Psoas muscle (tissue), 8 donors: ENCODE results near the gene NDUFC1. TPM values are rescaled to one million over a fixed set of nuclear protein-coding genes. Genes with fewer than 3 reads are reported as not detected.
"Not testable (repeated sequence)": the region's sequence is repeated elsewhere in the genome, so short reads cannot be mapped to it uniquely, and the experiment has no call there.

ENCODE experiments used
- ATAC-seq, 4 donors: fragments of 200-7000 bp; cut with Tn5 transposase; one replicate each; pipeline ENCODE4 v1.9.1; 2020; ENCODE audit warnings: moderate library complexity in 3 of 4, mild to moderate bottlenecking in 2 of 4
- DNase-seq, 2 donors: peaks; one replicate each; pipeline ENCODE4 v3.0.0-alpha.2; 2020
- H3K27ac ChIP-seq: fragments of 200-600 bp; one replicate; pipeline ENCODE4 v1.8.0; 2022
- H3K27me3 ChIP-seq, 3 donors: fragments of 200-600 bp in 1 of 3; one replicate each; pipeline versions ENCODE4 v1.6.1 to v1.8.0; 2013 to 2022; ENCODE audit warnings: low read length in 2 of 3, mild to moderate bottlenecking in 2 of 3, moderate library complexity in 1 of 3; ENCODE audit not compliant: insufficient read depth in 3 of 3
- H3K36me3 ChIP-seq, 2 donors: fragments of 200-600 bp in 1 of 2; one replicate each; pipeline versions ENCODE4 v1.6.1 to v1.8.0; 2013 to 2022; ENCODE audit warnings: low read depth in 1 of 2, mild to moderate bottlenecking in 1 of 2, moderate library complexity in 1 of 2; ENCODE audit not compliant: insufficient read depth in 1 of 2
- H3K4me1 ChIP-seq: fragments of 200-600 bp; one replicate; pipeline ENCODE4 v1.8.0; 2022
- H3K4me3 ChIP-seq: fragments of 200-600 bp; one replicate; pipeline ENCODE4 v1.8.0; 2022; ENCODE audit warnings: mild to moderate bottlenecking
- H3K9me3 ChIP-seq: fragments of 200-600 bp; one replicate; pipeline ENCODE4 v1.8.0; 2022
- CTCF ChIP-seq: fragments of 200-600 bp; IDR thresholded peaks from one replicate; pipeline ENCODE4 v1.8.0; 2022; ENCODE audit warnings: antibody characterized with exemption
- WGBS, 3 donors: extraction: QIAGEN DNeasy Blood & Tissue Kit; methylation state at CpG; one replicate each; pipeline versions ENCODE4 v1.1.6 to v1.1.7; 2013; 5-methylcytosine and 5-hydroxymethylcytosine counted together
- intact Hi-C, 2 donors: fragments of 100-400 bp; cut with DNase I; formaldehyde crosslinking; loops; one replicate each; pipeline versions ENCODE4 v1.11.0 to v1.14.2; 2022
- polyA plus RNA-seq, 3 donors: library from polyadenylated mRNA; stranded (reverse); fragments of 200-250 nt; gene quantifications; one replicate each; pipeline ENCODE4 v1.2.3, GENCODE V29; 2013
- total RNA-seq, 4 donors: library from RNA; stranded (reverse); fragmentation: NEBNext Ultra II Directional in 2 of 4; extraction: Animal tissue kit (Norgen Biotek cat#: 25700) in 2 of 4; gene quantifications; one replicate each; pipeline versions ENCODE4 v1.2.1 to v1.2.4, GENCODE V29; 2021 to 2023
- donor health status: healthy with polysubstance abuse.
- donor health status: DM: no; HTN: no; CAD: no; lungs with moderate emphysema.
- donor health status: Bipolar disorder and iron deficiency.
- donor health status: healthy.
- donor health status: DM: yes; HTN: yes; CAD: no.
- donor health status: DM: no; HTN: no; CAD: no.
- donor health status: DM: no; HTN: no; CAD: no.
- donor health status: DM: yes; HTN: yes; CAD: no.

NDUFC1 gene
- total and polyA plus RNA-seq, 7 donors = 77.8 to 143 (median 120) TPM

GRCh38 chr4:139266208-139266582 is 36.1 kb downstream of the NDUFC1 start:
- Histone ChIP-seq H3K9me3 (no peaks in the 10 kb centered on the region), H3K36me3 (no peaks in the 10 kb centered on the region), H3K4me3 (peak overlapping the region; percentile 64), H3K4me1 (peaks cover 6% of the 10 kb centered on the region), H3K27ac (peak overlapping the region; percentile 75), H3K27me3 (no peaks in the 10 kb centered on the region)
- ATAC-seq (no peak), DNase-seq (no peak)
- intact Hi-C loops = loop anchor here in 1 of 2 donors (5.0 kb wide), 1 partner anchor 36 kb away; the partner anchor contains the start of genes NAA15 and NDUFC1
- WGBS, 3 donors = 0 to 1% (median 0%) methylated on average over 1 of the region's 1 CpG
- no peak for TF ChIP-seq CTCF

- intact Hi-C loops = loop anchor here in 1 of 2 donors (5.0 kb wide), 1 partner anchor 37 kb away; the partner anchor contains the start of genes NAA15 and NDUFC1
- no peaks in the 10 kb centered on the region for H3K36me3 ChIP-seq
- TF ChIP-seq CTCF = no peak
- no peak overlapping the region for H3K4me3 ChIP-seq
- no peaks in the 10 kb centered on the region for H3K9me3 ChIP-seq
- ATAC-seq (no peak), DNase-seq (no peak)
- H3K27me3 ChIP-seq = no peaks in the 10 kb centered on the region
- peaks cover 6% of the 10 kb centered on the region for H3K4me1 ChIP-seq
- 57 to 61% (median 60%) methylated on average over 3 of the region's 3 CpGs for WGBS, 3 donors
- no peak overlapping the region for H3K27ac ChIP-seq
These were observed 36.6 kb downstream of the NDUFC1 start for GRCh38 chr4:139265654-139266053.

GRCh38 chr4:139256349-139256748 is 45.9 kb downstream of the NDUFC1 start:
- Histone ChIP-seq H3K4me1 (no peaks in the 10 kb centered on the region), H3K4me3 (no peak overlapping the region), H3K27ac (no peak overlapping the region), H3K36me3 (no peaks in the 10 kb centered on the region), H3K9me3 (no peaks in the 10 kb centered on the region), H3K27me3 (no peaks in the 10 kb centered on the region)
- no peak for TF ChIP-seq CTCF
- intact Hi-C loops = no loop called here
- ATAC-seq (no peak), DNase-seq (no peak)
- WGBS, 3 donors = 40 to 66% (median 40%) methylated on average over 2 of the region's 2 CpGs

DNA sequence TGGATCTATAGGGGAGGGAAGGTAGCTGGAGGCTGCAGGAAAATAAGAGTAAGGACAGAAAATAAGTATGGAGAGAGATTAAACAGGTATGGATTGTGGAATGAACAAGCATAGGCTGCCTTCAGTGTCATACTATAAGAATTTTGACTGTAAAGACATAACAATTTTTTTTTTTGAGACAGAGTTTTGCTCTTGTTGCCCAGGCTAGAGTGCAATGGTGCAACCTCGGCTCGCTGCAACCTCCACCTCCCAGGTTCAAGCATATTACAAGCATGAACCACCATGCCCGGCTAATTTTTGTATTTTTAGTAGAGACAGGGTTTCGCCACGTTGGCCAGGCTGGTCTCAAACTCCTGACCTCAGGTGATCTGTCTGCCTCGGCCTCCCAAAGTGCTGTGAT is 46.7 kb downstream of the NDUFC1 start:
- H3K4me1 ChIP-seq, intact Hi-C loops, DNase-seq, H3K4me3 ChIP-seq, H3K27me3 ChIP-seq, H3K9me3 ChIP-seq, H3K36me3 ChIP-seq, ATAC-seq, H3K27ac ChIP-seq: not testable (repeated sequence)
- WGBS, 3 donors = 91 to 96% (median 93%) methylated on average over 6 of the region's 6 CpGs

DNA sequence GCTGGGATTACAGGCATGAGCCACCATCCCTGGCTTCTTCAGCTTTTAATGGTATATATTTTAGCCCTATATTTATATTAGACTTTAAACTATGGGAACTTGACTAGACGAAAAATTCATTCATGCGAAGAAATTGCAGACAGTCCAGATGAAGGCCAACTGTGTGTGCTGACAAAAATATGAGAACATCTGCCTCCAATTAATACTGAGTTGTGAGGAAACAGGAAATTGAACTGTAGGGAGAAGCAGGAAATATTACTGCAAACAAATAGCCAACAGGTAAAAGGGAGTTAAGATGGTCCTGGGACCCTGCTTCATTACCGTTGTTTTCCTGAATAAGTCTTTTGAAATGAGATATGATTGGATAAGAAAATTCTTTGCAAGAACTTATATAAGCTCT is 48.6 kb downstream of the NDUFC1 start:
- Histone ChIP-seq H3K36me3 (no peaks in the 10 kb centered on the region), H3K4me3 (no peak overlapping the region), H3K9me3 (no peaks in the 10 kb centered on the region), H3K27ac (no peak overlapping the region), H3K27me3 (no peaks in the 10 kb centered on the region), H3K4me1 (no peaks in the 10 kb centered on the region)
- WGBS, 3 donors = 70 to 75% (median 73%) methylated on average over 3 of the region's 3 CpGs
- no peak for DNase-seq
- no peak for TF ChIP-seq CTCF
- intact Hi-C loops = no loop called here
- no peak for ATAC-seq
